Ovary (tissue), 3 donors: ENCODE measurements around the gene CROCC2.

Source experiments
- EP300 ChIP-seq: sonication (generic); formaldehyde crosslinking; IDR thresholded peaks from one replicate; pipeline ENCODE4 v1.6.1; 2017; ENCODE audit warnings: antibody characterized with exemption
- POLR2A ChIP-seq: fragments of 450-650 bp; IDR thresholded peaks from one replicate; pipeline ENCODE4 v1.6.1; 2017; ENCODE audit warnings: antibody characterized with exemption, mild to moderate bottlenecking, moderate library complexity
- TF ChIP-seq, protein P1 (sequence below), 3 donors: fragments of 450-650 bp in 2 of 3; fragments of 200-600 bp in 1 of 3; IDR thresholded peaks; one replicate each; pipeline versions ENCODE4 v1.5.1 to v1.8.0; 2016 to 2022; ENCODE audit warnings: antibody characterized with exemption in 3 of 3, mild to moderate bottlenecking in 1 of 3
- donor health status: DM: no; HTN: no; CAD: no.

DNA sequence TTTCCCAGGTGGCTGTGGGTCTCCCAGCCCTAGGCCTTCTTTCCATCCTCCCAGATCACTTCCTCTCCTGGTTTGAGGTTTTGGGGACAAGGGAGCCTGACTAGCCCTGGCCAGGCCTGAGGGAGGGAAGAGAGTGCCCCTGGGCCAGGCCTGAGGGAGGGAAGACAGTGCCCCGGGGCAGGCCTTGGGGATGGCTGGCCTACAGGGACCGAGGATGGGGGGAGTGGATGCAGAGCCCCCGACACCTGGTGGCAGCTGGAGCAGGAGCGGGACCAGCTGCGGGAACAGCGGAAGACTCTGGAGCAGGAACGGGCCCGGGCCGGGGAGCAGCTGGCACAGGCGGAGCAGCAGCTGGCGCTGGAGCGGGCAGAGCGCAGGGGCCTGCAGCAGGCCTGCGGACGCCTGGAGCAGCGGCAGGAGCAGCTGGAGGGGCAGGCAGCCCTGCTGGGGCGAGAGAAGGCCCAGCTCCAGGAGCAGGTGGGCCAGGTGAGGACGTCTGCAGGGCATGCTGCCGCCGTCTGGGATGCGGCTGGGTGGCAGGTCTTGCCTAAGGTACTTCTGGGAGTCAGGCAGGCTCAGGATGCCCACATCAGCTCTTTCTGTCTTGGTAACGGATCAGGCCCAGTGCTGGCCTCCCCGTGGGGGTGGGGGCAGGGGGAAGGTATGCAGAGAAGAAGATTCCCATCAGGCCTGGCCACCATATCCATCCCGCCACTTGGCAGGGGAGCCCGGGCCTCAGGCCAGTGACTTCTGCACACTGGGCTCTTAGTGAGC is 29.2 kb downstream of the CROCC2 start:
- TF ChIP-seq POLR2A, result no peak
- no peak for TF ChIP-seq EP300
- TF ChIP-seq, protein P1, sequence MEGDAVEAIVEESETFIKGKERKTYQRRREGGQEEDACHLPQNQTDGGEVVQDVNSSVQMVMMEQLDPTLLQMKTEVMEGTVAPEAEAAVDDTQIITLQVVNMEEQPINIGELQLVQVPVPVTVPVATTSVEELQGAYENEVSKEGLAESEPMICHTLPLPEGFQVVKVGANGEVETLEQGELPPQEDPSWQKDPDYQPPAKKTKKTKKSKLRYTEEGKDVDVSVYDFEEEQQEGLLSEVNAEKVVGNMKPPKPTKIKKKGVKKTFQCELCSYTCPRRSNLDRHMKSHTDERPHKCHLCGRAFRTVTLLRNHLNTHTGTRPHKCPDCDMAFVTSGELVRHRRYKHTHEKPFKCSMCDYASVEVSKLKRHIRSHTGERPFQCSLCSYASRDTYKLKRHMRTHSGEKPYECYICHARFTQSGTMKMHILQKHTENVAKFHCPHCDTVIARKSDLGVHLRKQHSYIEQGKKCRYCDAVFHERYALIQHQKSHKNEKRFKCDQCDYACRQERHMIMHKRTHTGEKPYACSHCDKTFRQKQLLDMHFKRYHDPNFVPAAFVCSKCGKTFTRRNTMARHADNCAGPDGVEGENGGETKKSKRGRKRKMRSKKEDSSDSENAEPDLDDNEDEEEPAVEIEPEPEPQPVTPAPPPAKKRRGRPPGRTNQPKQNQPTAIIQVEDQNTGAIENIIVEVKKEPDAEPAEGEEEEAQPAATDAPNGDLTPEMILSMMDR (IDR thresholded peaks at IDR 0.05), result no peak
